ENCODE measurements around the gene MLIP.

MLIP gene

DNA sequence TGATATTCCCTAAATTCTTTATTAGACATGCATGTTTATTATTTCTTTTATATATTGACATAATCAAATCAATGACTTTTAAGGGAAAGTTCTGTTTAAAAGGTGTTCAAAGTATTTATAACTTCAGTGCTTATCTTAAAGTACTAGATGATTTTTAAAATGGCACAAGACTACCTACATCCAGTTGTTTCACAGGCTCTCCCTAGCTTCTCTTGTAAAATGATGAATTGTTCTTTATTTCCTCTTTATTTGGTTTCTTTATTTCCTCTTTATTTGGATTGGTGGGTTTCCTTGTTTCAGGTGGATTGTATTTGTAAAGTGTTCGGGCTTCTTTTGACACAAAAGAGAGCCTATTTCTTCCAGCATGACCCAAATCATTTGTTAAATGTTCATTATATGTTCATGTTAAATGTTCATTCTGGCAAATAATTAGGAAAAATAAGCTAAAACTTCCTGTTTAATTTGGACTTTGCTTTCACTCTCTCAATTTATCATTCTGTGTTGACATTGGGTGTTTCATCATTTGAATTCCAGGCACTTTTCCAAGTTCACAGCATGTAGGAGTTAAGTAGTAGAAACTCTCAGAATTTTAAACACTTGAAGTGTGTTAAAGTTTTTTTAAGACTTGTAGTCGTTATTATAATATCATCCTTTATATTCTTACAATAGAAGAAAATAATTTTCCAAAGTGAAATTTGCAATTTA is 24.6 kb downstream of the MLIP start:
- DNase-seq: peak; percentile 53
- Histone ChIP-seq H3K4me3 (ENCODE audit: low read depth, low read length) (no peak overlapping the region), H3K27me3 (replicated peaks) (no peaks in the 10 kb centered on the region), H3K36me3 (replicated peaks) (no peaks in the 10 kb centered on the region), H3K27ac (no peak overlapping the region)
- in situ Hi-C loops (cut with HindIII; ENCODE audit: low pct_ligation_motif_present, low sequenced_read_pairs): no loop called here
- TF ChIP-seq, protein P1, sequence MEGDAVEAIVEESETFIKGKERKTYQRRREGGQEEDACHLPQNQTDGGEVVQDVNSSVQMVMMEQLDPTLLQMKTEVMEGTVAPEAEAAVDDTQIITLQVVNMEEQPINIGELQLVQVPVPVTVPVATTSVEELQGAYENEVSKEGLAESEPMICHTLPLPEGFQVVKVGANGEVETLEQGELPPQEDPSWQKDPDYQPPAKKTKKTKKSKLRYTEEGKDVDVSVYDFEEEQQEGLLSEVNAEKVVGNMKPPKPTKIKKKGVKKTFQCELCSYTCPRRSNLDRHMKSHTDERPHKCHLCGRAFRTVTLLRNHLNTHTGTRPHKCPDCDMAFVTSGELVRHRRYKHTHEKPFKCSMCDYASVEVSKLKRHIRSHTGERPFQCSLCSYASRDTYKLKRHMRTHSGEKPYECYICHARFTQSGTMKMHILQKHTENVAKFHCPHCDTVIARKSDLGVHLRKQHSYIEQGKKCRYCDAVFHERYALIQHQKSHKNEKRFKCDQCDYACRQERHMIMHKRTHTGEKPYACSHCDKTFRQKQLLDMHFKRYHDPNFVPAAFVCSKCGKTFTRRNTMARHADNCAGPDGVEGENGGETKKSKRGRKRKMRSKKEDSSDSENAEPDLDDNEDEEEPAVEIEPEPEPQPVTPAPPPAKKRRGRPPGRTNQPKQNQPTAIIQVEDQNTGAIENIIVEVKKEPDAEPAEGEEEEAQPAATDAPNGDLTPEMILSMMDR (IDR thresholded peaks at IDR 0.05; ENCODE audit: low read depth, low read length, missing control alignments): no peak

- TF ChIP-seq, protein P1 (IDR thresholded peaks at IDR 0.05; ENCODE audit: low read depth, low read length, missing control alignments): no peak
- no peak overlapping the region for H3K27ac ChIP-seq
- no peak for DNase-seq
- H3K27me3 ChIP-seq (replicated peaks): no peaks in the 10 kb centered on the region
- H3K36me3 ChIP-seq (replicated peaks): no peaks in the 10 kb centered on the region
- in situ Hi-C loops (cut with HindIII; ENCODE audit: low pct_ligation_motif_present, low sequenced_read_pairs): no loop called here
- no peak overlapping the region for H3K4me3 ChIP-seq (ENCODE audit: low read depth, low read length)
Observed at GRCh38 chr6:54138795-54139194, 27.6 kb downstream of the MLIP start.

DNA sequence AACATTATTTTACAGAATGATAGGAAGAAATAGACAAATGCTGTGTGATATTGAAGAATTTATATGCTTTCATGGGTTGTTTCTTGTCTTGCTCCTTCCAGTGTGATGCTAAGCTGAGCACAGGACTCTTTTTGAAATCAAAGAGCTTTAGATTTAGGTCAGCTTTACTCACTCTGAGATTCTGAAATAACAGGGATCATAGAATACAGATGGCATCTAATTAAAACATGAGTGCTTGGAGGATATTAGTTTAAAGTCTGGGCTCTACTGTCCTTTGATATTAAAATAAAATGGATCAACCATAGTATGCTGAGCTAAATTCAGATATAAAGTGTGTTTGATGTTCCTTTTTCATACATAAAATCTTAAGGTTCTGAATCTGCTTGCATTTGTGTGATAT is 29.6 kb downstream of the MLIP start:
- H3K27me3 ChIP-seq (replicated peaks): no peaks in the 10 kb centered on the region
- H3K4me3 ChIP-seq (ENCODE audit: low read depth, low read length): no peak overlapping the region
- TF ChIP-seq, protein P1 (IDR thresholded peaks at IDR 0.05; ENCODE audit: low read depth, low read length, missing control alignments): no peak
- in situ Hi-C loops (cut with HindIII; ENCODE audit: low pct_ligation_motif_present, low sequenced_read_pairs): no loop called here
- no peak for DNase-seq
- H3K27ac ChIP-seq: no peak overlapping the region
- no peaks in the 10 kb centered on the region for H3K36me3 ChIP-seq (replicated peaks)

- DNase-seq: no peak
- no peak overlapping the region for H3K4me3 ChIP-seq (ENCODE audit: low read depth, low read length)
- in situ Hi-C loops (cut with HindIII; ENCODE audit: low pct_ligation_motif_present, low sequenced_read_pairs): no loop called here
Observed at GRCh38 chr6:54142889-54143519, 31.8 kb downstream of the MLIP start.

GRCh38 chr6:54151861-54152260 is 40.6 kb downstream of the MLIP start:
- H3K4me3 ChIP-seq (ENCODE audit: low read depth, low read length): no peak overlapping the region
- no peaks in the 10 kb centered on the region for H3K36me3 ChIP-seq (replicated peaks)
- no peak for DNase-seq
- H3K27me3 ChIP-seq (replicated peaks): no peaks in the 10 kb centered on the region
- in situ Hi-C loops (cut with HindIII; ENCODE audit: low pct_ligation_motif_present, low sequenced_read_pairs): no loop called here
- H3K27ac ChIP-seq: no peak overlapping the region
- TF ChIP-seq, protein P1 (IDR thresholded peaks at IDR 0.05; ENCODE audit: low read depth, low read length, missing control alignments): no peak

More at GRCh38 chr6:54142889-54143519, 31.8 kb downstream of the MLIP start:
- TF ChIP-seq, protein P1 (IDR thresholded peaks at IDR 0.05; ENCODE audit: low read depth, low read length, missing control alignments): no peak
- Histone ChIP-seq H3K36me3 (replicated peaks) (no peaks in the 10 kb centered on the region), H3K27me3 (replicated peaks) (no peaks in the 10 kb centered on the region), H3K27ac (no peak overlapping the region)
